ENCODE measurements around the gene COL4A2.

Gene COL4A2

DNA sequence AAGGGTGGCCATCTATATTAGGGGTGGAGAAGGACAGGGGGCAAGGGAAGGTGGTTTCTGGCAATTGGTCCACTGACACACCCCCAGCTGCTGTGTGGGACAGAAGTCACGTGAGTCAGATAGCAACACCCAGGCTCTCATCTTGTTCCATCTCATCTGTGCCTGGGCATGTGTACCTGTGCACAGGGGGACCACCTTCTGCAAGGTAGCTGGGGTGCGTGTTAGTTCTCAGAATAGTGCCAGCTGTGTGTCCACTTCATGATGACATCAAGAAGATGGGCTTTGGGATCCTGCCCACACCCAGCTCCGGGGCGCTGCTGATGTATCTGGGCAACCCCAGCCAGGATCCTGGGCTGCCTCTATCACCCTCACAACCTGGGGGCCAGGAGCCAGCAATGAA lies 38.6 kb downstream of the COL4A2 start:
- H3K27me3 ChIP-seq (ENCODE audit: low read depth, low read length): no peaks in the 10 kb centered on the region
- no peaks in the 10 kb centered on the region for H3K36me3 ChIP-seq (ENCODE audit: control insufficient read depth in 1 of 2, insufficient read depth in 2 of 2, low read length in 2 of 2)
- H3K9me3 ChIP-seq (ENCODE audit: control insufficient read depth in 1 of 2, low read length in 2 of 2): no peaks in the 10 kb centered on the region
- H3K4me1 ChIP-seq (ENCODE audit: control insufficient read depth in 1 of 2, insufficient read depth in 2 of 2, low read length in 2 of 2): peaks cover under 1 to 12% of the 10 kb centered on the region in 2 donors
- H3K27ac ChIP-seq (ENCODE audit: low read length): peak overlapping the region; percentile 12
- no peak overlapping the region for H3K4me3 ChIP-seq (ENCODE audit: low read depth in 1 of 2, low read length in 2 of 2)

- Histone ChIP-seq H3K27me3 (ENCODE audit: low read depth, low read length) (no peaks in the 10 kb centered on the region), H3K27ac (ENCODE audit: low read length) (peak overlapping the region; percentile 12), H3K4me1 (ENCODE audit: control insufficient read depth in 1 of 2, insufficient read depth in 2 of 2, low read length in 2 of 2) (peaks cover 0 to 10% of the 10 kb centered on the region in 2 donors), H3K36me3 (ENCODE audit: control insufficient read depth in 1 of 2, insufficient read depth in 2 of 2, low read length in 2 of 2) (no peaks in the 10 kb centered on the region), H3K9me3 (ENCODE audit: control insufficient read depth in 1 of 2, low read length in 2 of 2) (no peaks in the 10 kb centered on the region), H3K4me3 (ENCODE audit: low read depth in 1 of 2, low read length in 2 of 2) (no peak overlapping the region)
Measured at GRCh38 chr13:110346661-110347067, 39.6 kb downstream of the COL4A2 start.

GRCh38 chr13:110347088-110347487 lies 40.0 kb downstream of the COL4A2 start:
- peaks cover 0 to 6% of the 10 kb centered on the region in 2 donors for H3K4me1 ChIP-seq (ENCODE audit: control insufficient read depth in 1 of 2, insufficient read depth in 2 of 2, low read length in 2 of 2)
- H3K27ac ChIP-seq (ENCODE audit: low read length): peak overlapping the region; percentile 12
- no peaks in the 10 kb centered on the region for H3K9me3 ChIP-seq (ENCODE audit: control insufficient read depth in 1 of 2, low read length in 2 of 2)
- H3K36me3 ChIP-seq (ENCODE audit: control insufficient read depth in 1 of 2, insufficient read depth in 2 of 2, low read length in 2 of 2): no peaks in the 10 kb centered on the region
- no peaks in the 10 kb centered on the region for H3K27me3 ChIP-seq (ENCODE audit: low read depth, low read length)
- no peak overlapping the region for H3K4me3 ChIP-seq (ENCODE audit: low read depth in 1 of 2, low read length in 2 of 2)

DNA sequence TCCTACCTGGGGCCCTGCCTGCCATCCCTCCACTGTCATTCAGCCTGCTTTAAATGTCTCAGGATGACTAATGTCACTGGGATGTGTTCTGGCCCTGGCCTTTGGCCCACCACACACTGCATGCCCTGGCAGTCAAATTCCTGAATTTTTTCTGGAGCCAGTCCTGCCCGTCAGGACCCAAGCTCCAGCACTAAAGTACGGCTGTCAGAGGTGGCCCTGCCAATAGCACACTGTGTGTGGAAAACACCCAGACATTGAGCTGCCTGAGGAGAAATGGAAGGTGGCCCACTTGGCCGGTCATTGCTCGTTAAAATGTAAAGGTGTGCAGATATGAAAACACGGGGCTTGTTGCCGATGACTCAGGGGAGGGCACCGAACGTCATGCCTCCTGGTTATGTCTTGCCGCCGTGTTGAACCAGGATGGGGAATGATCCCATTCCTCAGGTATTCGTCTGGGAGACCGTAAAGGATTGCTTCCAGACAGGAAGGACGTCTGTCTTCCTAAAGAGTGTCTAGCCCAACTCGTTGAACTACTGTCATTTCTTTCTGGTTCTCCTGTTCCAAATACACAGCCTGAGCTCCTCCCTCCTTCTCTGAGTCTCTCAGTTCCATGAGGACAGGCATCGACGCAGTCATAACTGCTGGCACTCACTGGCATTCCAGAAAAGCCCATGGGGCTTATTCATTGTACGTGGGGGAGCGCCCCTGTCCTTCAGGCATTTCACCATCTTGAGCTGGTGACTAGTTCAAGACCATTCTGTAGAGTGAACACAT lies 40.6 kb downstream of the COL4A2 start:
- Histone ChIP-seq H3K27me3 (ENCODE audit: low read depth, low read length) (no peaks in the 10 kb centered on the region), H3K9me3 (ENCODE audit: control insufficient read depth in 1 of 2, low read length in 2 of 2) (no peaks in the 10 kb centered on the region), H3K27ac (ENCODE audit: low read length) (peak overlapping the region; percentile 12), H3K36me3 (ENCODE audit: control insufficient read depth in 1 of 2, insufficient read depth in 2 of 2, low read length in 2 of 2) (no peaks in the 10 kb centered on the region), H3K4me1 (ENCODE audit: control insufficient read depth in 1 of 2, insufficient read depth in 2 of 2, low read length in 2 of 2) (peaks cover 0 to under 1% of the 10 kb centered on the region in 2 donors), H3K4me3 (ENCODE audit: low read depth in 1 of 2, low read length in 2 of 2) (no peak overlapping the region)

DNA sequence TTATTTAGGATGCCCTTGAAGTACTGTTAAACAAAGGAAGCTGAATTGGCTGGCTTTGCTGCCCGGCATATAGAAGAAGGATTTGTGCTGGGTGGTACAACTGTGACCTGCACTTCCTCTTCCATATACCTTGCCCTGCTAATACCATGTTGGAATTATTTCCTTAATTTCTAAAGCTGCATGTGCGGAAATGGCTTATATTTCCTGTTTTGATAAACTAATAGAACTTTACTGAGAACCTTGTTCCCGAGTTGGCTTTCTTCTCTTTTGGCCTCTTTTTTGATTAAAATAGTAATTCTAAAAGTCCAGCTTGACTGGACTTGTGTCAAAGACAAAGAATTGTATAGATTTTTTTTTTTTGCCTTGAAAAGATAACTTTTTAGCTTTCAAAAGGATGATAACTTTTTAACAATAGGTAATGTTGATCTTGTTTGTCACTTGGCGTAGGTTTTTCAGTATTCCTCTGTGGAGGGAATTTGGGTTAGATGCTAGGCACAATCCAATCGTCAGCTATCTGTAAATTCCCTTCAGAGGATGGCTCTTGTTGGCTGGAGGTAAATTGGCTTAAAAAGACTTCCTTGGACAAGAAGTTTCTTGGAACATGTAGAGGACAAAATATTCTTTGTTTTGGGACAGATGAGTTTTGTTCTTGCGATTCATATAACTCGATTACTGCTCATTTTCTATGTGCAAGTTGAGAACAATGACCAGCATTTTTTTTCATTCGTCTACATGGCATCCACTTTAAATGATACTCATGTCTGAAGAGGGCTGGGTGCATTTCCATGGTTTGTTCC lies 41.4 kb downstream of the COL4A2 start:
- Histone ChIP-seq H3K36me3 (ENCODE audit: control insufficient read depth in 1 of 2, insufficient read depth in 2 of 2, low read length in 2 of 2) (no peaks in the 10 kb centered on the region), H3K4me1 (ENCODE audit: control insufficient read depth in 1 of 2, insufficient read depth in 2 of 2, low read length in 2 of 2) (peaks cover 0 to 4% of the 10 kb centered on the region in 2 donors), H3K27me3 (ENCODE audit: low read depth, low read length) (no peaks in the 10 kb centered on the region), H3K4me3 (ENCODE audit: low read depth in 1 of 2, low read length in 2 of 2) (no peak overlapping the region), H3K9me3 (ENCODE audit: control insufficient read depth in 1 of 2, low read length in 2 of 2) (no peaks in the 10 kb centered on the region), H3K27ac (ENCODE audit: low read length) (peak overlapping the region; percentile 61)

DNA sequence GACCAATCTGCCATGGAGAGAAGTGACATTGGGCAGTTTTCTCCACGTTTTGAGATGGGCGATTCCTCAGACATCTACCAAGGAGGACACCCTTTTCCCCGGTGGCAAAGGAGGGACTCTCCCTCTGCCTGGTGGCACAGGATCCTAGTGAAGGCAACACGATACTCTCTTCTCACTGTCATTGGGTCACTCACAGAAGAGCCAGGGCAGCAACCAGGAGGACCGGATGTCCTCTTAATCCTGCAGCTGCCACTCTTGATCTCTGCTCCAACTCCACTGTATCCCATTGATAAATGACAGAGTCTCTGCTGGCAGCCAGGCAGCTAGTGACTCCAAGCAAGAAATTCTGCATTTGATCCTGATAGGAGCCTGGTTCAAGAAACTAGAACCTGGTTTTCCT lies 42.2 kb downstream of the COL4A2 start:
- Histone ChIP-seq H3K27me3 (ENCODE audit: low read depth, low read length) (no peaks in the 10 kb centered on the region), H3K4me1 (ENCODE audit: control insufficient read depth in 1 of 2, insufficient read depth in 2 of 2, low read length in 2 of 2) (peaks cover 0 to 8% of the 10 kb centered on the region in 2 donors), H3K9me3 (ENCODE audit: control insufficient read depth in 1 of 2, low read length in 2 of 2) (no peaks in the 10 kb centered on the region), H3K4me3 (ENCODE audit: low read depth in 1 of 2, low read length in 2 of 2) (no peak overlapping the region), H3K36me3 (ENCODE audit: control insufficient read depth in 1 of 2, insufficient read depth in 2 of 2, low read length in 2 of 2) (no peaks in the 10 kb centered on the region), H3K27ac (ENCODE audit: low read length) (no peak overlapping the region)

- H3K4me1 ChIP-seq (ENCODE audit: control insufficient read depth in 1 of 2, insufficient read depth in 2 of 2, low read length in 2 of 2): peaks cover 0 to 10% of the 10 kb centered on the region in 2 donors
- no peak overlapping the region for H3K27ac ChIP-seq (ENCODE audit: low read length)
- no peaks in the 10 kb centered on the region for H3K9me3 ChIP-seq (ENCODE audit: control insufficient read depth in 1 of 2, low read length in 2 of 2)
Measured at GRCh38 chr13:110350049-110350448, 43.0 kb downstream of the COL4A2 start.

DNA sequence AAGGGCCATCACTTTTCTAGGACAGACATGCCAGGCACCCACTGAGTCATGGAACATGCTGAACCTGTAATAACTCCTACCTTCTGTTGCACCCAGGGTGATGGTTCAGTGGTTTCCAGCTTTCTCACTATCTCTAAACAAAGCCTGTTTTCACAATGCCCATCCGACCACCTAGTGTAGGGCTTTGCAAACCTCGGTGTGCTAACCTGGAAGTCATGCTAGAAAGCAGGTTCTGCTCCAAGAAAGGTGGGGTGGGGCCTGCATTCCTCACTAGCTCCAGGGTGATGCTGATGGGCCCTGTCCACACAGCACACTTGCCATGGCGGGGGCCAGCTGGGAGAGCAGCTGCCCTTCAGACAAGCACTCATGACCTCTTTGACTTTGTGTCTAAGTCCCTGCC lies 43.4 kb downstream of the COL4A2 start:
- peaks cover 0 to 10% of the 10 kb centered on the region in 2 donors for H3K4me1 ChIP-seq (ENCODE audit: control insufficient read depth in 1 of 2, insufficient read depth in 2 of 2, low read length in 2 of 2)
- H3K9me3 ChIP-seq (ENCODE audit: control insufficient read depth in 1 of 2, low read length in 2 of 2): no peaks in the 10 kb centered on the region
- H3K27me3 ChIP-seq (ENCODE audit: low read depth, low read length): no peaks in the 10 kb centered on the region
- no peak overlapping the region for H3K27ac ChIP-seq (ENCODE audit: low read length)
- no peaks in the 10 kb centered on the region for H3K36me3 ChIP-seq (ENCODE audit: control insufficient read depth in 1 of 2, insufficient read depth in 2 of 2, low read length in 2 of 2)
- H3K4me3 ChIP-seq (ENCODE audit: low read depth in 1 of 2, low read length in 2 of 2): no peak overlapping the region

More at GRCh38 chr13:110350049-110350448, 43.0 kb downstream of the COL4A2 start:
- Histone ChIP-seq H3K4me3 (ENCODE audit: low read depth in 1 of 2, low read length in 2 of 2) (no peak overlapping the region), H3K27me3 (ENCODE audit: low read depth, low read length) (no peaks in the 10 kb centered on the region), H3K36me3 (ENCODE audit: control insufficient read depth in 1 of 2, insufficient read depth in 2 of 2, low read length in 2 of 2) (no peaks in the 10 kb centered on the region)

DNA sequence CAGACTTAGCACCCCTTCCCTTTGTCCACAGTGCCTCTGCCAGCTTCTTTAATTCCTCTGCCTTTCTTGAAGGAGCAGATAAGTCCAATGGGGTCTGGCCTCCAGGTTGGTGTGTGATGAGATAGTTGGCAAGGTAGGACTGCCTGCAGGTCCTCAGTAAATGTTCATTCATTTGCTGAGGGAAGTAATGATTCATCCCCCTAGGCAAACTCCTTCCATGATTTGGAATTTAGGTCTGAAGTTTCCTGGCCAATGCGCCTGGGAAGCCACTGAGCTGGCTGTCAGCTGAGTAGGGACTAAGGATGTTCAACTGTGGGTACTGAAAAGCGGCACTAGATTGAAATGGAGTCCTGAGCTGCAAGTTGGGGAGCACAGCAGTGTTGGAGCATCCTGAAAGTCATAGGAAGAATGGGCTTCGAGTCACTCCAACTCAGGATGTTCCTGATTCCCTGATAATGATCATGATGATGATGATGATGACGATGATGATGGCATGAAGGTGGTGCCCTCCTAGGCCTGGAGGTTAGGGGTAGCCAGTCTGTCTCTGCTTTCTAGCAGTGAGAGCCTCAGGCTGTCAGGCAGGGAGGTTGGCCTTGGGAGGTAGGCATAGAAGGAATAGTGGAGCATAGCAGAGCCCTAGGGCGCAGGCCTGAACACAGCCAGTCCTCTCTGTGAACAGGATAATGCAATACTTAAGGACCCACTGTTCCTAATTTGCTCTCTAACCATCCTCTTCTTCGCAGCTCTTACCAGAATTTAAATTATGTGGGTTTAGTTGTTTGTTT lies 44.7 kb downstream of the COL4A2 start:
- no peaks in the 10 kb centered on the region for H3K9me3 ChIP-seq (ENCODE audit: control insufficient read depth in 1 of 2, low read length in 2 of 2)
- H3K27me3 ChIP-seq (ENCODE audit: low read depth, low read length): no peaks in the 10 kb centered on the region
- H3K4me1 ChIP-seq (ENCODE audit: control insufficient read depth in 1 of 2, insufficient read depth in 2 of 2, low read length in 2 of 2): peaks cover 0 to 10% of the 10 kb centered on the region in 2 donors
- H3K36me3 ChIP-seq (ENCODE audit: control insufficient read depth in 1 of 2, insufficient read depth in 2 of 2, low read length in 2 of 2): no peaks in the 10 kb centered on the region
- H3K4me3 ChIP-seq (ENCODE audit: low read depth in 1 of 2, low read length in 2 of 2): no peak overlapping the region
- peak overlapping the region; percentile 25 for H3K27ac ChIP-seq (ENCODE audit: low read length)

DNA sequence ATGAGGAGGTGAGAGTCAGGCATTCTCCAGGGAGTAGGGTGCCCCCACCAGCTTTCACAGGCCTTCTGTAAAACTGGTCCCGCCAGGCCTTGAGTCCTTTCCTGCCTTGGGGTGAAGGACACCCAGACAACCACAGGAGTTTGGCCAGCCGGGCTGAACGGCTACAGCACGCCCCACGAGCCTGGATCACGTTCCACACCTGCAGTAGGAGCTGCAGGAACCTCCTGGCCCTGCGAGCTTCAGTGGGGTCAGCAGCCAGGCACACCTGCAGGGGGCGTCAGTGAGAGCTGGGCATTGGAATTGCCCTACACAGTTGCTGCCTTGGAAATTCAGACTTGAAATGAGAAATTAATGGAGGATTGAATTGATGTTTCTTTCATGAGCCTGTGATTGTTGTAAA lies 45.7 kb downstream of the COL4A2 start:
- Histone ChIP-seq H3K27me3 (ENCODE audit: low read depth, low read length) (no peaks in the 10 kb centered on the region), H3K27ac (ENCODE audit: low read length) (peak overlapping the region; percentile 13), H3K4me3 (ENCODE audit: low read depth in 1 of 2, low read length in 2 of 2) (no peak overlapping the region), H3K4me1 (ENCODE audit: control insufficient read depth in 1 of 2, insufficient read depth in 2 of 2, low read length in 2 of 2) (peaks cover 0 to 10% of the 10 kb centered on the region in 2 donors), H3K9me3 (ENCODE audit: control insufficient read depth in 1 of 2, low read length in 2 of 2) (no peaks in the 10 kb centered on the region), H3K36me3 (ENCODE audit: control insufficient read depth in 1 of 2, insufficient read depth in 2 of 2, low read length in 2 of 2) (no peaks in the 10 kb centered on the region)
